HepG2 (cell line): ENCODE data around the gene FOSL2. TPM values are rescaled to one million over a fixed set of nuclear protein-coding genes. Genes with fewer than 3 reads are reported as not detected.

ENCODE experiments used
- ATF1 ChIP-seq: IDR thresholded peaks from 2 replicates; pipeline ENCODE4 v1.6.1; 2016; ENCODE audit warnings: mild to moderate bottlenecking, control low read depth
- ETV6 ChIP-seq: sonication (generic); formaldehyde crosslinking; conservative IDR thresholded peaks from 2 replicates; pipeline ENCODE4 v1.4.0; 2020; ENCODE audit warnings: missing genetic modification reagents
- ISL2 ChIP-seq: sonication (generic); formaldehyde crosslinking; IDR thresholded peaks from 2 replicates; pipeline ENCODE4 v1.5.0; 2020; ENCODE audit warnings: missing genetic modification reagents
- RERE ChIP-seq: IDR thresholded peaks from 2 replicates; pipeline ENCODE4 v1.6.1; 2016; ENCODE audit warnings: low read depth, missing genetic modification reagents, missing compliant biosample characterization
- TBL1XR1 ChIP-seq: fragments of 150-350 bp; IDR thresholded peaks from 2 replicates; pipeline ENCODE4 v1.6.1; 2014; ENCODE audit warnings: borderline replicate concordance, low read length; ENCODE audit not compliant: partially characterized antibody
- ZBED4 ChIP-seq: sonication (generic); formaldehyde crosslinking; IDR thresholded peaks from 2 replicates; pipeline ENCODE4 v1.4.0; 2020; ENCODE audit warnings: missing genetic modification reagents, borderline replicate concordance
- ZBTB25 ChIP-seq: IDR thresholded peaks from 2 replicates; pipeline ENCODE4 v1.6.1; 2018; ENCODE audit warnings: missing genetic modification reagents
- ZBTB38 ChIP-seq: sonication (generic); formaldehyde crosslinking; IDR thresholded peaks from 2 replicates; pipeline ENCODE4 v1.5.1; 2020; ENCODE audit warnings: mild to moderate bottlenecking, missing genetic modification reagents
- ZBTB4 ChIP-seq: sonication (generic); formaldehyde crosslinking; IDR thresholded peaks from 2 replicates; pipeline ENCODE4 v1.4.0; 2020; ENCODE audit warnings: missing genetic modification reagents, mild to moderate bottlenecking, borderline replicate concordance
- ZNF720 ChIP-seq: sonication (generic); formaldehyde crosslinking; IDR thresholded peaks from 2 replicates; pipeline ENCODE4 v1.4.0; 2020; ENCODE audit warnings: missing genetic modification reagents
- ZNF879 ChIP-seq: sonication (generic); formaldehyde crosslinking; IDR thresholded peaks from 2 replicates; pipeline ENCODE4 v1.8.1; 2023; ENCODE audit warnings: missing genetic modification reagents
- ZXDC ChIP-seq: sonication (generic); formaldehyde crosslinking; IDR thresholded peaks from 2 replicates; pipeline ENCODE4 v1.5.0; 2020; ENCODE audit warnings: mild to moderate bottlenecking, missing genetic modification reagents
- polyA plus RNA-seq, 8 experiments: library from polyadenylated mRNA; depleted of rRNA in 3 of 8; stranded (reverse) in 7 of 8; unstranded in 1 of 8; fragments of >200 nt; fragmentation: Illumina TruSeq in 4 of 8; extraction: Trizol in 4 of 8; gene quantifications; 2 replicates each; pipeline versions ENCODE4 v1.2.1 to v1.2.3, GENCODE V29; 2011 to 2016; ENCODE audit warnings: low read depth in 4 of 8, missing spikeins in 1 of 8, mixed read lengths in 1 of 8; ENCODE audit not compliant: insufficient read depth in 1 of 8
- total RNA-seq, 5 experiments: library from RNA; depleted of rRNA; stranded (reverse); fragments of >200 nt; fragmentation: Illumina TruSeq; extraction: Trizol; gene quantifications; 2 replicates each; pipeline ENCODE4 v1.2.3, GENCODE V29; 2016; ENCODE audit warnings: low read depth in 1 of 5

FOSL2 gene
- total and polyA plus RNA-seq, 2 of the 13 experiments (the other 11 are each of a cell fraction or from before 2014, with no cell fraction given) = 3.4 to 18.1 TPM

- TF ChIP-seq ZBTB4 (CRISPR knock-in tag) (peak; percentile 71; the same call in 1 of the 2 replicates), ZBTB38 (CRISPR knock-in tag) (no peak), ZNF720 (no peak), ETV6 (CRISPR knock-in tag) (no peak), ATF1 (no peak), ZXDC (CRISPR knock-in tag) (no peak), ZNF879 (CRISPR knock-in tag) (no peak), ZBTB25 (CRISPR knock-in tag) (no peak), TBL1XR1 (no peak), ISL2 (CRISPR knock-in tag) (no peak), ZBED4 (CRISPR knock-in tag) (peak; percentile 92; the same call in 1 of the 2 replicates), RERE (CRISPR knock-in tag) (no peak)
These were observed 15.5 kb downstream of the FOSL2 start (continued) for GRCh38 chr2:28407976-28408690.
